Memory B cell (primary cell): ENCODE results near the gene NOA1.
"Not testable (repeated sequence)": the region's sequence is repeated elsewhere in the genome, so short reads cannot be mapped to it uniquely, and the experiment has no call there.

ENCODE experiments used
- ATAC-seq: fragments of 150-1000 bp; cut with Tn5 transposase; 2 replicates; pipeline ENCODE4 v1.10.0; 2021; ENCODE audit warnings: low read depth, mild to moderate bottlenecking, moderate library complexity
- DNase-seq, 2 donors: peaks; one replicate each; pipeline ENCODE4 v3.0.0; 2022; ENCODE audit warnings: low spot score in 2 of 2
- H3K27ac Mint-ChIP-seq: one replicate; pipeline ENCODE4 v1.8.0; 2022; ENCODE audit warnings: mild to moderate bottlenecking, moderate library complexity, mixed read lengths
- H3K27me3 Mint-ChIP-seq: one replicate; pipeline ENCODE4 v1.8.0; 2022; ENCODE audit warnings: mixed read lengths
- H3K36me3 Mint-ChIP-seq: one replicate; pipeline ENCODE4 v1.8.0; 2022; ENCODE audit warnings: mild to moderate bottlenecking, mixed read lengths
- H3K4me1 Mint-ChIP-seq: one replicate; pipeline ENCODE4 v1.8.0; 2022; ENCODE audit warnings: mixed read lengths
- H3K4me3 Mint-ChIP-seq: one replicate; pipeline ENCODE4 v1.8.0; 2022; ENCODE audit warnings: mild to moderate bottlenecking, moderate library complexity, mixed read lengths
- H3K9me3 Mint-ChIP-seq: one replicate; pipeline ENCODE4 v1.8.0; 2022; ENCODE audit warnings: mixed read lengths

Gene NOA1

GRCh38 chr4:56931924-56932323 lies 45.5 kb downstream of the NOA1 start:
- no peak for DNase-seq
- ATAC-seq = no peak
- no peak overlapping the region for H3K4me3 Mint-ChIP-seq
- H3K27ac Mint-ChIP-seq = peak overlapping the region; percentile 55
- H3K9me3 Mint-ChIP-seq = no peaks in the 10 kb centered on the region
- peaks cover 25% of the 10 kb centered on the region for H3K36me3 Mint-ChIP-seq
- H3K4me1 Mint-ChIP-seq = peaks cover 5% of the 10 kb centered on the region
- H3K27me3 Mint-ChIP-seq = no peaks in the 10 kb centered on the region

- ATAC-seq (no peak), DNase-seq (no peak)
- H3K4me1 Mint-ChIP-seq = peaks cover 5% of the 10 kb centered on the region
- H3K27me3 Mint-ChIP-seq = no peaks in the 10 kb centered on the region
- no peak overlapping the region for H3K4me3 Mint-ChIP-seq
- peaks cover 27% of the 10 kb centered on the region for H3K36me3 Mint-ChIP-seq
- no peaks in the 10 kb centered on the region for H3K9me3 Mint-ChIP-seq
- H3K27ac Mint-ChIP-seq = no peak overlapping the region
These were observed 46.8 kb downstream of the NOA1 start for GRCh38 chr4:56930638-56931037.

- Mint-ChIP-seq H3K27ac (no peak overlapping the region), H3K4me1 (peaks cover 3% of the 10 kb centered on the region), H3K4me3 (no peak overlapping the region), H3K9me3 (no peaks in the 10 kb centered on the region), H3K36me3 (peaks cover 32% of the 10 kb centered on the region), H3K27me3 (no peaks in the 10 kb centered on the region)
- no peak for DNase-seq
- ATAC-seq = no peak
These were observed 50.2 kb downstream of the NOA1 start for GRCh38 chr4:56927196-56927595.

- not testable (repeated sequence) for H3K9me3 Mint-ChIP-seq, H3K27me3 Mint-ChIP-seq, ATAC-seq
These were observed 62.4 kb downstream of the NOA1 start for GRCh38 chr4:56914977-56915376.

GRCh38 chr4:56914336-56914735 lies 63.1 kb downstream of the NOA1 start:
- no peak for ATAC-seq
- Mint-ChIP-seq H3K9me3 (no peaks in the 10 kb centered on the region), H3K36me3 (peaks cover 2% of the 10 kb centered on the region), H3K4me1 (peaks cover 23% of the 10 kb centered on the region), H3K27ac (no peak overlapping the region), H3K27me3 (no peaks in the 10 kb centered on the region), H3K4me3 (no peak overlapping the region)
- no peak for DNase-seq

More at GRCh38 chr4:56914977-56915376, 62.4 kb downstream of the NOA1 start:
- H3K27ac Mint-ChIP-seq, H3K4me3 Mint-ChIP-seq, DNase-seq, H3K36me3 Mint-ChIP-seq: not testable (repeated sequence)
- H3K4me1 Mint-ChIP-seq = peaks cover 19% of the 10 kb centered on the region
